IMR-90 (cell line): ENCODE results near the gene GRID1. TPM values are rescaled to one million over a fixed set of nuclear protein-coding genes. Genes with fewer than 3 reads are reported as not detected.

ENCODE experiments used
- ATAC-seq: fragments of 200-7000 bp; cut with Tn5 transposase; 2 replicates; pipeline ENCODE4 v1.9.1; 2020; ENCODE audit warnings: low read depth, mild to moderate bottlenecking, moderate library complexity
- BruUV-seq: library from RNA; stranded (reverse); fragments of 400-500 nt; replicated peaks from 2 replicates; lab custom pipeline; 2021; lab: Mats Ljungman, UMichigan
- CTCF ChIA-PET: fragments of 300-600 bp; formaldehyde crosslinking; extraction: SDS; loops from one replicate; lab custom pipeline; 2021; ENCODE audit warnings: antibody characterized with exemption; lab: Yijun Ruan, JAX
- POLR2A ChIA-PET: fragments of 300-600 bp; sonication (Branson Sonifier 250); formaldehyde crosslinking; loops from one replicate; lab custom pipeline; 2022; ENCODE audit warnings: antibody characterized with exemption; ENCODE audit not compliant: unreplicated experiment; lab: Charles Lee
- DNase-seq: peaks from one replicate; pipeline ENCODE4 v3.0.0; 2013
- H2AFZ ChIP-seq: replicated peaks from 2 replicates; pipeline ENCODE3; 2013; ENCODE audit warnings: low read length, mild to moderate bottlenecking; ENCODE audit not compliant: poor library complexity
- H2AK5ac ChIP-seq: 2 replicates; pipeline ENCODE4 v1.6.1; 2013; ENCODE audit warnings: low read depth, low read length, inconsistent platforms
- H2AK9ac ChIP-seq: replicated peaks from 2 replicates; pipeline ENCODE3; 2013; ENCODE audit warnings: mild to moderate bottlenecking, low read depth, low read length, moderate library complexity; ENCODE audit not compliant: poor library complexity
- H2BK120ac ChIP-seq: 2 replicates; pipeline ENCODE4 v1.6.1; 2013; ENCODE audit warnings: low read depth, low read length, inconsistent platforms
- H2BK15ac ChIP-seq: 3 replicates; pipeline ENCODE4 v1.6.1; 2013; ENCODE audit warnings: low read depth, low read length, inconsistent platforms
- H2BK20ac ChIP-seq: 2 replicates; pipeline ENCODE4 v1.6.1; 2013; ENCODE audit warnings: low read depth, mild to moderate bottlenecking, inconsistent platforms, low read length, moderate library complexity
- H2BK5ac ChIP-seq: 2 replicates; pipeline ENCODE4 v1.6.1; 2013; ENCODE audit warnings: mild to moderate bottlenecking, low read depth, low read length, inconsistent platforms; ENCODE audit not compliant: poor library complexity, severe bottlenecking
- H3K14ac ChIP-seq: replicated peaks from 2 replicates; pipeline ENCODE4 v1.6.1; 2013; ENCODE audit warnings: low read depth, low read length, inconsistent platforms
- H3K18ac ChIP-seq: 2 replicates; pipeline ENCODE4 v1.6.1; 2013; ENCODE audit warnings: low read depth, low read length, control low read depth
- H3K23ac ChIP-seq: 2 replicates; pipeline ENCODE4 v1.6.1; 2013; ENCODE audit warnings: low read depth, low read length, inconsistent platforms
- H3K27ac ChIP-seq: 2 replicates; pipeline ENCODE4 v1.5.1; 2013; ENCODE audit warnings: mild to moderate bottlenecking, control low read depth, low read length; ENCODE audit not compliant: insufficient read depth
- H3K27me3 ChIP-seq: 2 replicates; pipeline ENCODE4 v1.6.1; 2013; ENCODE audit warnings: low read length; ENCODE audit not compliant: control insufficient read depth, insufficient read depth
- H3K36me3 ChIP-seq: 2 replicates; pipeline ENCODE4 v1.6.1; 2013; ENCODE audit warnings: low read length, mixed read lengths; ENCODE audit not compliant: control insufficient read depth, insufficient read depth
- H3K4ac ChIP-seq: 2 replicates; pipeline ENCODE4 v1.6.1; 2013; ENCODE audit warnings: low read depth, low read length, inconsistent platforms
- H3K4me1 ChIP-seq: 2 replicates; pipeline ENCODE4 v1.6.1; 2013; ENCODE audit warnings: low read length, mixed read lengths; ENCODE audit not compliant: control insufficient read depth, insufficient read depth
- H3K4me2 ChIP-seq: 2 replicates; pipeline ENCODE4 v1.6.1; 2013; ENCODE audit warnings: low read depth, mild to moderate bottlenecking, control low read depth, low read length, moderate library complexity
- H3K4me3 ChIP-seq: 2 replicates; pipeline ENCODE4 v1.5.1; 2013; ENCODE audit warnings: low read depth, mild to moderate bottlenecking, control low read depth, low read length, moderate library complexity; ENCODE audit not compliant: insufficient read depth
- H3K56ac ChIP-seq: 2 replicates; pipeline ENCODE4 v1.6.1; 2013; ENCODE audit warnings: low read length, inconsistent platforms; ENCODE audit not compliant: insufficient read depth; ENCODE audit errors: extremely low read depth
- H3K79me1 ChIP-seq, 2 experiments: 2 replicates each; pipeline ENCODE4 v1.6.1; 2013; ENCODE audit warnings: low read length in 2 of 2, inconsistent platforms in 1 of 2, low read depth in 1 of 2
- H3K9ac ChIP-seq: 2 replicates; pipeline ENCODE4 v1.6.1; 2013; ENCODE audit warnings: low read depth, low read length, control low read depth
- H3K9me1 ChIP-seq: 2 replicates; pipeline ENCODE4 v1.6.1; 2013; ENCODE audit warnings: low read length, inconsistent platforms; ENCODE audit not compliant: insufficient read depth
- H3K9me3 ChIP-seq: 2 replicates; pipeline ENCODE4 v1.6.1; 2013; ENCODE audit warnings: low read length; ENCODE audit not compliant: control insufficient read depth, insufficient read depth
- H4K20me1 ChIP-seq: 2 replicates; pipeline ENCODE4 v1.6.1; 2013; ENCODE audit warnings: low read length, inconsistent platforms; ENCODE audit not compliant: insufficient read depth
- H4K5ac ChIP-seq: 2 replicates; pipeline ENCODE4 v1.6.1; 2013; ENCODE audit warnings: mild to moderate bottlenecking, low read depth, low read length, control low read depth
- H4K8ac ChIP-seq, 2 experiments: 2 replicates each; pipeline ENCODE4 v1.6.1; 2013; ENCODE audit warnings: low read depth in 2 of 2, low read length in 2 of 2, control low read depth in 1 of 2, inconsistent platforms in 1 of 2
- H4K91ac ChIP-seq: 2 replicates; pipeline ENCODE4 v1.6.1; 2013; ENCODE audit warnings: low read depth, low read length, inconsistent platforms; ENCODE audit not compliant: insufficient read depth
- CHD1 ChIP-seq: IDR thresholded peaks from 2 replicates; pipeline ENCODE4 v1.6.1; 2012; ENCODE audit warnings: low read depth, low read length, improper control_type of control experiment
- NFE2L2 ChIP-seq: fragments of 150-350 bp; IDR thresholded peaks from 2 replicates; pipeline ENCODE4 v1.6.1; 2016; ENCODE audit warnings: low read depth, mild to moderate bottlenecking, low read length
- POLR2A ChIP-seq: IDR thresholded peaks from 2 replicates; pipeline ENCODE4 v1.6.1; 2012; ENCODE audit warnings: mild to moderate bottlenecking, low read depth, low read length
- WGBS, 2 experiments: methylation state at CpG; one replicate each; pipeline versions ENCODE4 v1.1.5 to v1.1.7; 2013; ENCODE audit warnings: missing lambda C conversion rate in 2 of 2; ENCODE audit not compliant: insufficient read length in 1 of 2; ENCODE audit errors: extremely low coverage in 2 of 2; 5-methylcytosine and 5-hydroxymethylcytosine counted together
- dilution Hi-C: fragments of 300-500 bp; cut with HindIII; formaldehyde crosslinking; loops from one replicate; pipeline ENCODE4 v1.14.3; 2018; ENCODE audit warnings: low sequenced_read_pairs; ENCODE audit not compliant: unreplicated experiment
- in situ Hi-C: fragments of 300-500 bp; cut with MboI; formaldehyde crosslinking; loops from 3 replicates; pipeline ENCODE4 v1.14.3; 2019; ENCODE audit warnings: low sequenced_read_pairs, inconsistent platforms, mixed read lengths
- intact Hi-C: fragments of 100-400 bp; cut with micrococcal nuclease; formaldehyde crosslinking; loops from 2 replicates; pipeline ENCODE4 v1.10.0; 2022
- polyA plus RNA-seq, 3 experiments: library from polyadenylated mRNA; depleted of rRNA; stranded (reverse); fragments of >200 nt; gene quantifications; 2 replicates each; pipeline ENCODE4 v1.2.3, GENCODE V29; 2012; ENCODE audit warnings: low replicate concordance in 1 of 3
- total RNA-seq: library from RNA; depleted of rRNA; stranded (reverse); fragments of >200 nt; gene quantifications from 2 replicates; pipeline ENCODE4 v1.2.3, GENCODE V29; 2012

The GRID1 gene
- total and polyA plus RNA-seq, 2 of the 4 experiments (the other 2 are of a cell fraction): not detected

DNA sequence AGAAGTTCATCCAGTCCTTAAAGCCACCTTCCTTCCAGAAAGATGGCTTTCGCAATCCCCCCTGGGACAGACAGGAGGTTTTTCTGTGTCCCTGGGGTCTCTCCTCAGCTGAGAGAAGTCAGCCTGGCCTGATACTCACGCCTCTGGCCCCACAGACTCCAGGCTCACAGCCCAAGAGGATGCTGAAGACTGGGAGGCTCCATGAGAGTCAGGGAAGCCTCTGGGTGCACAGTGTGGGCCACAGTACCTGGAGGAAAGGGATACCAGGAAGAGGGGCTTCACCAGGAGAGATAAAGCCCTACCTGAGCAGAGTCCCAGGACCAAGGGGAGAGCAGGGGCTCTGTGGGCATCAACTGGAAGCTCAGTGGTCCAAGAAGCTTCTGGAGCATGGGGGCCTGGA is 324.4 kb downstream of the GRID1 start:
- Histone ChIP-seq H3K27ac (no peak overlapping the region), H3K4me3 (no peak overlapping the region), H3K4me2 (no peak overlapping the region), H3K79me1 (no peaks in the 10 kb centered on the region), H2AK9ac (no peak overlapping the region), H4K8ac (no peak overlapping the region), H3K14ac (no peak overlapping the region), H3K9me1 (no peaks in the 10 kb centered on the region), H2BK5ac (no peak overlapping the region), H3K36me3 (no peaks in the 10 kb centered on the region), H3K4ac (no peak overlapping the region), H2AK5ac (no peak overlapping the region), H2AFZ (no peak overlapping the region), H3K9ac (no peak overlapping the region), H3K9me3 (peaks cover 11% of the 10 kb centered on the region; the same call in 1 of the 2 replicates), H3K4me1 (no peaks in the 10 kb centered on the region), H2BK120ac (no peak overlapping the region), H4K91ac (no peak overlapping the region), H4K20me1 (no peaks in the 10 kb centered on the region), H3K23ac (no peak overlapping the region), H2BK20ac (no peak overlapping the region), H3K56ac (no peak overlapping the region), H3K18ac (no peak overlapping the region), H4K5ac (no peak overlapping the region), H3K27me3 (no peaks in the 10 kb centered on the region), H2BK15ac (no peak overlapping the region)
- intact Hi-C loops: no loop called here
- dilution Hi-C loops: no loop called here
- in situ Hi-C loops: no loop called here
- no TSS peak for BruUV-seq
- DNase-seq: no peak
- POLR2A ChIA-PET: no interaction called here
- ATAC-seq: no peak
- CTCF ChIA-PET: no interaction called here
- no CpG with 5 or more reads among the region's 2 CpGs for WGBS, 2 experiments
- no peak for TF ChIP-seq NFE2L2
- no peak for TF ChIP-seq CHD1
- no peak for TF ChIP-seq POLR2A
